Measurements from ENCODE around the gene SNX30.

SNX30 gene

GRCh38 chr9:112780450-112781036 is 30.0 kb downstream of the SNX30 start:
- DNase-seq (ENCODE audit: low read depth in 2 of 2, low spot score in 1 of 2) = no peak

GRCh38 chr9:112782218-112782617 is 31.7 kb downstream of the SNX30 start:
- DNase-seq (ENCODE audit: low read depth in 2 of 2, low spot score in 1 of 2) = no peak

GRCh38 chr9:112783551-112783954 is 33.0 kb downstream of the SNX30 start:
- DNase-seq (ENCODE audit: low read depth in 2 of 2, low spot score in 1 of 2) = no peak

GRCh38 chr9:112784020-112784785 is 33.6 kb downstream of the SNX30 start:
- no peak for DNase-seq (ENCODE audit: low read depth in 2 of 2, low spot score in 1 of 2)

GRCh38 chr9:112785986-112786385 is 35.4 kb downstream of the SNX30 start:
- DNase-seq (ENCODE audit: low read depth in 2 of 2, low spot score in 1 of 2) = no peak

- no peak for DNase-seq (ENCODE audit: low read depth in 2 of 2, low spot score in 1 of 2)
Observed at GRCh38 chr9:112786829-112787520, 36.4 kb downstream of the SNX30 start.

GRCh38 chr9:112787978-112788377 is 37.4 kb downstream of the SNX30 start:
- no peak for DNase-seq (ENCODE audit: low read depth in 2 of 2, low spot score in 1 of 2)

- DNase-seq (ENCODE audit: low read depth in 2 of 2, low spot score in 1 of 2) = no peak
Observed at GRCh38 chr9:112789473-112789872, 38.9 kb downstream of the SNX30 start.

- no peak for DNase-seq (ENCODE audit: low read depth in 2 of 2, low spot score in 1 of 2)
Observed at GRCh38 chr9:112789891-112790774, 39.6 kb downstream of the SNX30 start.

- no peak for DNase-seq (ENCODE audit: low read depth in 2 of 2, low spot score in 1 of 2)
Observed at GRCh38 chr9:112792670-112793069, 42.1 kb downstream of the SNX30 start.

- peak; percentile 67 for DNase-seq (ENCODE audit: low read depth in 2 of 2, low spot score in 1 of 2)
Observed at GRCh38 chr9:112793213-112793810, 42.8 kb downstream of the SNX30 start.

- DNase-seq (ENCODE audit: low read depth in 2 of 2, low spot score in 1 of 2) = no peak
Observed at GRCh38 chr9:112794731-112795130, 44.2 kb downstream of the SNX30 start.

GRCh38 chr9:112795921-112796320 is 45.4 kb downstream of the SNX30 start:
- no peak for DNase-seq (ENCODE audit: low read depth in 2 of 2, low spot score in 1 of 2)

- no peak for DNase-seq (ENCODE audit: low read depth in 2 of 2, low spot score in 1 of 2)
Observed at GRCh38 chr9:112796485-112796884, 45.9 kb downstream of the SNX30 start.

- DNase-seq (ENCODE audit: low read depth in 2 of 2, low spot score in 1 of 2) = no peak
Observed at GRCh38 chr9:112809351-112809848, 58.8 kb downstream of the SNX30 start.

- DNase-seq (ENCODE audit: low read depth in 2 of 2, low spot score in 1 of 2) = no peak
Observed at GRCh38 chr9:112809906-112810305, 59.3 kb downstream of the SNX30 start.

- DNase-seq (ENCODE audit: low read depth in 2 of 2, low spot score in 1 of 2) = no peak
Observed at GRCh38 chr9:112810696-112811490, 60.3 kb downstream of the SNX30 start.

- DNase-seq (ENCODE audit: low read depth in 2 of 2, low spot score in 1 of 2) = no peak
Observed at GRCh38 chr9:112811518-112811917, 61.0 kb downstream of the SNX30 start.

GRCh38 chr9:112815868-112816267 is 65.3 kb downstream of the SNX30 start:
- DNase-seq (ENCODE audit: low read depth in 2 of 2, low spot score in 1 of 2) = no peak

GRCh38 chr9:112817860-112818203 is 67.3 kb downstream of the SNX30 start:
- DNase-seq (ENCODE audit: low read depth in 2 of 2, low spot score in 1 of 2) = no peak

Data from stimulated activated CD8-positive, alpha-beta memory T cell treated with anti-CD3 and anti-CD28 coated beads, Interleukin-4, amount 100 ng/mL, for 4 hours (primary cell).